ENCODE results near the gene SYTL2. TPM values are rescaled to one million over a fixed set of nuclear protein-coding genes. Genes with fewer than 3 reads are reported as not detected.

The SYTL2 gene
- total RNA-seq, 6 experiments from 2014 or later = 23.2 to 39.5 (median 27.4) TPM

GRCh38 chr11:85809191-85809590, 1.8 kb downstream of the SYTL2 start:
- DNase-seq = no peak
- Mint-ChIP-seq H3K27ac (no peak overlapping the region), H3K4me1 (ENCODE audit: low read depth) (peaks cover 68% of the 10 kb centered on the region), H3K27me3 (ENCODE audit: insufficient read depth) (peaks cover 8% of the 10 kb centered on the region), H3K9me3 (no peaks in the 10 kb centered on the region), H3K4me3 (peak overlapping the region; percentile 85; the same call in 1 of the 2 replicates), H3K36me3 (ENCODE audit: low read depth) (0 out of 2 replicates have a peak, but pooled peaks cover 11% of the 10 kb centered on the region)
- no peak for TF ChIP-seq CTCF (IDR thresholded peaks at IDR 0.05)

GRCh38 chr11:85806876-85807275, 4.1 kb downstream of the SYTL2 start:
- Mint-ChIP-seq H3K27ac (no peak overlapping the region), H3K27me3 (ENCODE audit: insufficient read depth) (peaks cover 1% of the 10 kb centered on the region), H3K4me3 (no peak overlapping the region), H3K4me1 (ENCODE audit: low read depth) (peaks cover 53% of the 10 kb centered on the region), H3K36me3 (ENCODE audit: low read depth) (no peaks in the 10 kb centered on the region), H3K9me3 (no peaks in the 10 kb centered on the region)
- DNase-seq = no peak
- TF ChIP-seq CTCF (IDR thresholded peaks at IDR 0.05) = no peak

GRCh38 chr11:85806016-85806415, 4.9 kb downstream of the SYTL2 start:
- no peaks in the 10 kb centered on the region for H3K36me3 Mint-ChIP-seq (ENCODE audit: low read depth)
- H3K4me1 Mint-ChIP-seq (ENCODE audit: low read depth) = peaks cover 46% of the 10 kb centered on the region
- no peaks in the 10 kb centered on the region for H3K9me3 Mint-ChIP-seq
- no peak overlapping the region for H3K4me3 Mint-ChIP-seq
- H3K27me3 Mint-ChIP-seq (ENCODE audit: insufficient read depth) = peaks cover 1% of the 10 kb centered on the region; the same call in 1 of the 2 replicates
- no peak for TF ChIP-seq CTCF (IDR thresholded peaks at IDR 0.05)
- no peak overlapping the region for H3K27ac Mint-ChIP-seq
- no peak for DNase-seq

GRCh38 chr11:85805387-85805786, 5.6 kb downstream of the SYTL2 start:
- TF ChIP-seq CTCF (IDR thresholded peaks at IDR 0.05) = no peak
- Mint-ChIP-seq H3K4me3 (no peak overlapping the region), H3K27ac (no peak overlapping the region), H3K9me3 (no peaks in the 10 kb centered on the region), H3K4me1 (ENCODE audit: low read depth) (peaks cover 43% of the 10 kb centered on the region), H3K27me3 (ENCODE audit: insufficient read depth) (peaks cover 4% of the 10 kb centered on the region; the same call in 1 of the 2 replicates), H3K36me3 (ENCODE audit: low read depth) (no peaks in the 10 kb centered on the region)
- DNase-seq = peak; percentile 27

- no peak overlapping the region for H3K4me3 Mint-ChIP-seq
- no peak for DNase-seq
- no peak overlapping the region for H3K27ac Mint-ChIP-seq
- H3K4me1 Mint-ChIP-seq (ENCODE audit: low read depth) = peaks cover 28% of the 10 kb centered on the region
- TF ChIP-seq CTCF (IDR thresholded peaks at IDR 0.05) = no peak
- H3K36me3 Mint-ChIP-seq (ENCODE audit: low read depth) = no peaks in the 10 kb centered on the region
- H3K27me3 Mint-ChIP-seq (ENCODE audit: insufficient read depth) = peaks cover 6% of the 10 kb centered on the region
- H3K9me3 Mint-ChIP-seq = no peaks in the 10 kb centered on the region
These were observed 7.0 kb downstream of the SYTL2 start for GRCh38 chr11:85803920-85804319.

- Mint-ChIP-seq H3K27me3 (ENCODE audit: insufficient read depth) (peaks cover 6% of the 10 kb centered on the region), H3K27ac (no peak overlapping the region), H3K4me1 (ENCODE audit: low read depth) (peaks cover 26% of the 10 kb centered on the region), H3K4me3 (no peak overlapping the region), H3K9me3 (no peaks in the 10 kb centered on the region), H3K36me3 (ENCODE audit: low read depth) (no peaks in the 10 kb centered on the region)
- TF ChIP-seq CTCF (IDR thresholded peaks at IDR 0.05) = no peak
- no peak for DNase-seq
These were observed 7.6 kb downstream of the SYTL2 start for GRCh38 chr11:85803303-85803702.
